Fibroblast of mammary gland (primary cell): ENCODE measurements around the gene KMT2C.
"Not testable (repeated sequence)": the region's sequence is repeated elsewhere in the genome, so short reads cannot be mapped to it uniquely, and the experiment has no call there.

Experiments used
- DNase-seq: peaks from one replicate; pipeline ENCODE4 v3.0.0-alpha.2; 2010; ENCODE audit warnings: low read depth
- H3K4me3 ChIP-seq: 2 replicates; pipeline ENCODE4 v1.5.1; 2011; ENCODE audit warnings: low read depth, mild to moderate bottlenecking, low read length, moderate library complexity; ENCODE audit not compliant: control insufficient read depth
- TF ChIP-seq, protein P1 (sequence below): conservative IDR thresholded peaks from 2 replicates; pipeline ENCODE4 v1.5.1; 2011; ENCODE audit warnings: low read depth, low read length, inconsistent platforms; ENCODE audit not compliant: control insufficient read depth, insufficient read depth

The KMT2C gene

DNA sequence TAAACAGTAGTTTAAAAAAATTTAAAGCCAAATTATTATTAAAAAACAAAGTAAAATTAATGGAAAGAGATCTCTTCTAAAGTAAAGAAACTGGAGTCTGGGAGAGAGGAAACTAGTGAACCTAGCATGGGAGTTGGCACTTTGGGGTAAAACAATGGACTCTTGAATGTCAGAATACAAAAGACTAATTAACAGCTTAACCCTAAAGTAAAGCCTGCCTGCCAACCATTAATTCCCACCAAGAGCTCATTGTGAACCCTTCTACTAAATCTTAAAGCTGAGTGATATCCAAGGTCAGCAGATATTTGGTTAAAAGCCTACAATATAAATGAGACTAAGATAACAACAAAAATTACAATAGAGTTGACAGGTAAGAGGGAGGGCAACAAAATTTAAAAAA lies 36.5 kb downstream of the KMT2C start:
- no peak overlapping the region for H3K4me3 ChIP-seq
- TF ChIP-seq, protein P1, sequence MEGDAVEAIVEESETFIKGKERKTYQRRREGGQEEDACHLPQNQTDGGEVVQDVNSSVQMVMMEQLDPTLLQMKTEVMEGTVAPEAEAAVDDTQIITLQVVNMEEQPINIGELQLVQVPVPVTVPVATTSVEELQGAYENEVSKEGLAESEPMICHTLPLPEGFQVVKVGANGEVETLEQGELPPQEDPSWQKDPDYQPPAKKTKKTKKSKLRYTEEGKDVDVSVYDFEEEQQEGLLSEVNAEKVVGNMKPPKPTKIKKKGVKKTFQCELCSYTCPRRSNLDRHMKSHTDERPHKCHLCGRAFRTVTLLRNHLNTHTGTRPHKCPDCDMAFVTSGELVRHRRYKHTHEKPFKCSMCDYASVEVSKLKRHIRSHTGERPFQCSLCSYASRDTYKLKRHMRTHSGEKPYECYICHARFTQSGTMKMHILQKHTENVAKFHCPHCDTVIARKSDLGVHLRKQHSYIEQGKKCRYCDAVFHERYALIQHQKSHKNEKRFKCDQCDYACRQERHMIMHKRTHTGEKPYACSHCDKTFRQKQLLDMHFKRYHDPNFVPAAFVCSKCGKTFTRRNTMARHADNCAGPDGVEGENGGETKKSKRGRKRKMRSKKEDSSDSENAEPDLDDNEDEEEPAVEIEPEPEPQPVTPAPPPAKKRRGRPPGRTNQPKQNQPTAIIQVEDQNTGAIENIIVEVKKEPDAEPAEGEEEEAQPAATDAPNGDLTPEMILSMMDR = no peak
- DNase-seq = no peak

DNA sequence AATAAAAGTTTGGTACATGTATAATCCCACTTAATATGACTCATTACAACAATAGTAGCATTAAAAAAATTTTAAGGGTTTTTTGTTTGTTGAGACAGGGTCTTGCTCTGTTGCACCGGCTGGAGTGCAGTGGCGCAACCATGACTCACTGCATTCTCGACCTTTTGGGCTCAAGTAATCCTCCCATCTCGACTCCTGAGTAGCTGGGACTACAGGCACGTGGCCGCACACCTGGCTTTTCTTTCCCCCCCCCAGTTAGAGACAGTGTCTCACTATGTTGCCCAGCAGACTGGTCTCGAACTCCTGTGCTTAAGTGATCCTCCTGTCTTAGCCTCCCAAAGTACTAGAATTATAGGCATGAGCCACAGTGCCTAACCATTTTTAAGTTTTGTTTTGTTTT lies 40.7 kb downstream of the KMT2C start:
- H3K4me3 ChIP-seq = no peak overlapping the region
- DNase-seq = peak; percentile 67
- TF ChIP-seq, protein P1 = no peak

DNA sequence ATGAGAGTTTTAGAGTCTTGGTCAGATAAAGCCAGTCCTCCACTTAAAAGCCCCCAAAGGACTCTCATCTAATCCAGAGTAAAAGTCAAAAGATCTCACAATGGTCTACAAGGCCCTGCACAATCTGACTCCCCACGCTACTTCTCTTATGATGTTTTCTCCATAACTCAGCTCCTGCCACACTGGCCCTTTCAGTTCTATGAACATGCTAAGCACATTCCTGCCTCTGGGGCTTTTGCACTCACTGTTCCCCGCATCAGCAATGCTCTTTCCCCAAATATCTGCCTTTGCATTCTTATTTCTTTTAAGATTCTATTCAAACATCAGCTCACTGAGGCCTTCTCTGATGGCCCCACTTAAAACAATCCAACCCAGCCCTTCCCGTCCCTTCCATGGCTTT lies 41.6 kb downstream of the KMT2C start:
- TF ChIP-seq, protein P1 = peak; percentile 46
- DNase-seq = peak; percentile 34
- not testable (repeated sequence) for H3K4me3 ChIP-seq

DNA sequence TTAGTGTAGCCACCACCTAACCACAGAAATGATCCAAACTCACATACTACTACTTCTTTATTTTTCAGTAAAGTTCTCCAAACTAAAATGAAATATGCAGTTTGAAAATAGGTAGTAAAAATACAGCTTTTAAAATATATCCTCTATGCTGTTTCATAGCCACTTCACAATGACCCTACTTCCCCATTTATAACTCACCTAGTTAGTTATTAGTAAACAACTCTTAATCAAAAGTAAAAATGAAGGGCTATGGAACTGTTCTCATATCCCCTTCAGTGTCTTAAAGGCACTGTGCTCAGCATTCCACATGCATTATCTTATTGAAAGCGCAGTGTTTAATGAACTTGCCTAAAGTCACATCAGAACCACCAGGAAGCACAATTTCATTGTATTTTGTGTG lies 43.5 kb downstream of the KMT2C start:
- no peak for DNase-seq
- TF ChIP-seq, protein P1 = no peak
- no peak overlapping the region for H3K4me3 ChIP-seq

DNA sequence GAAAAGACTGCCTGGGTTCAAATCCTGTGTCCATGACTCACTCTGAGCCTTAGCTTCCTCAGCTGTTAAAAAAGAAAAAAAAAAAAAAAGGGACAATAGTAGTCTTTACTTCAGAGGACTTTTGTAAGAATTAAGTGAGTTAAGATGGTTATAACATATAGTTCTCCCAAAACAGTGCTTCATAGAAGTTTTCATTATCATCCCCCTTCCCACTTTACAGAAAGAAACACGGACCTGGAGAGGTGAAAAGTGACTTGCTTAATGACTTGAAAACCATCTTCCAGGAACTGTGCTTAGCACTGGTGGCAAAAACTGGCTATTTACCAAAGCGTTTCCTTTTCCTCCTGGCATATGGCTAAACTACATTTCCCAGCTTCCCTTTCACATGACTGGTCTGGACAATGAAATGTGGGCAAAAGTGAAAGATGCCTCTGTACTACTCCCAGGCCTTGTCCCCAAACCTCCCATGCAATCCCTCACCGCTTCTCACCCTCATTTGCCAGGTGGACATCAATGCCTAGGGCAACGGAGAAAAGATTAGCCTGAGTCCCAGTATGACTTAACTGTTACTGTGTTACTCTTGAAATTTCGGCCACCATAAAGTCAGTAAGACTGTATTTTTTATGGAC lies 49.6 kb downstream of the KMT2C start:
- not testable (repeated sequence) for H3K4me3 ChIP-seq, DNase-seq

DNA sequence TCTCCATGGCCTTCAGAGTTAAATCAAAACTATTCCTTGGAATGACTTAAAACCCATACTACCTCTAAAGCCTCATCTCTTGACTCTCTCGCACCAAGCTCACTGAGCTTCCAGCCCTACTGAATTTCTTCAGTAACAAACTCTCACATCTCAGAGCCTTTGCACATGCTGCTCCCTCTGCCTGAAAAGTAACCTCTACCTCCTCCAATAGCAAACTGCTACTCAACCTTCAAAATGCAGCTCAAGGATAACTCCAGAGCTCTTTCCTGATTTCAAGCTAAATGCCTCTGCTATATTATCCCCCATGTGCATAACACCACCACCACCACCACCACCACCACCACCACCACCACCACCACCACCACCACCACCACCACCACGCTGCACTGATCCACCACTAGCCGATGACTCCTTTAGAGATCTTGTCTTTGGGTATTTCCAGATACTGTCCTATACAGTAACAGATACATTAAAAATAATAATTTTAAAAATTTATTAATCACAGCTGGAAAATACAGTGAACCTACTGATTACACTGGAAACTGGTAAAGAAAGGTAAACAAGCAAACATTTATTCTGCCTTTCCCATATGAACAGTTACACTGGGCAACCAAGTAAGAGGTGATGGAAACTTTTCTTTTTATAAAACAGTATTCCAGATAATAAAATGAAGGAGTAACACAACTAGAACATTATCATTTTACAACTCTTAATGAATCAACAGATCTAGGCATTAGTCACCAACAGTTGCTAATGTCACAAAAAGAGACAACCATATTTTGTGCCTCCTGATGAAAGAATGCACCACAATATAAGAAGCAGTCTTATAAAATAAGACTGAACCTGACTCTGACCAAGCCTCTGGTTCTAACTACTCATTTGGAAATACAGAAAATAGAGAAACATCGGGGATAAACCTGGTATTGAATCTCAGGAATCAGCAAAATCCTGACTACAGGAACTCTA lies 51.3 kb downstream of the KMT2C start:
- not testable (repeated sequence) for DNase-seq, H3K4me3 ChIP-seq

DNA sequence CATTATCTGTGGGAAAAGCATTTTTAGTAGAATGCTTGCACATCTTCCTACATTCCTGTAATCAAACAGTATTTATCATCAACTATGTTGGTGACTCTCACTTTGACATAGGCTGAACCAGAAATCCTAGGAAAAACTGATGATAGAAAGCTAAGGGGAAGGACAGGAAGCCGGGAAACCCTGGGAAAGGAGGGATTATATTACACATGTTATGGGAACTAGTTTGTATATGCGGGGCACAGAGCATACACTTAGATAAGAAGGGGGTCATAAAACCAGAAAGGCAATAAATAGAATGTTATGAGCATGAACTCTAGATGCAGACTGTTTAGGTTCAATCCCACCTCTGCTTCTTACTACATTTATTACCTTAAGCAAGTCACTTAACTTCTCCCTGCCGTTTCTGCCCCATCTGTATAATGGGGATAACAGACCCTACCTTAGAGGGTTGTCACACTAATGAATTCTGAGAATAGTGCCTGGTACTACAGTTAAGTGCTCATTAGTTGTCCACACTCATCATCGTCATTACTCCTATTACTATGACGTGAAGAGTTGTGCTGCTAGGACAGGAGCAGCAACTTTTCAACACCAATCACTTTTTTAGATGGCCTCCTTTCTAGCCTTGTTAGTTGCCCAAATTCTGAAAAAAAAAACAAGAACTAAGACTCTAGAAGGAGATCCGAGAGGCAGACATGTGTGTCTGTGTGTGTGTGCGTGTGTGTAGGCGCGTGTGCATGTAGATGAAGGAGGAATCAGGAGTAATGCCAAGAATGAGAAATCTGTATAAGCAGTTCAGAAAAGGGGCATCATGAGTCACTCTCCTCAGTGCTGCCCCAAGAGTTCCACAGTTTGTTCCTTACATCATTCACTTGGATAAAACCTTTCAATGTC lies 52.2 kb downstream of the KMT2C start:
- no peak overlapping the region for H3K4me3 ChIP-seq
- TF ChIP-seq, protein P1 = peak; percentile 17
- DNase-seq = peak; percentile 95
